K562 (cell line): ENCODE measurements around the gene GLCCI1. TPM values are rescaled to one million over a fixed set of nuclear protein-coding genes. Genes with fewer than 3 reads are reported as not detected.
A peak's percentile ranks its signal among the peaks of the same experiment; 100 is the strongest.

ENCODE experiments used
- ATAC-seq: fragments of 200-7000 bp; cut with Tn5 transposase; 3 replicates; pipeline ENCODE4 v1.9.1; 2020; ENCODE audit warnings: moderate library complexity
- BruUV-seq: library from RNA; stranded (reverse); fragments of 400-500 nt; replicated peaks from 2 replicates; lab custom pipeline; 2021; lab: Mats Ljungman, UMichigan
- CTCF ChIA-PET: fragments of 300-600 bp; formaldehyde crosslinking; extraction: SDS; loops from one replicate; lab custom pipeline; 2021; ENCODE audit warnings: low intra/inter-chr PET ratio; lab: Yijun Ruan, JAX
- POLR2A ChIA-PET: fragments of 300-600, 350-650 bp; sonication (Branson Sonifier 250); formaldehyde crosslinking; extraction: SDS; loops from one replicate; lab custom pipeline; 2021; ENCODE audit warnings: antibody characterized with exemption, inconsistent platforms; lab: Yijun Ruan, JAX
- DNase-seq, 4 experiments: peaks; one replicate each; pipeline versions ENCODE4 v3.0.0 to v3.0.0-alpha.2; 2011 to 2018; ENCODE audit warnings: low spot score in 3 of 4, mixed read lengths in 3 of 4; ENCODE audit errors: extremely low read depth in 1 of 4
- FAIRE-seq: peaks from 2 replicates; lab custom pipeline; 2011; peaks lifted over from hg19 to GRCh38; lab: Jason Lieb, UNC
- H2AFZ ChIP-seq: 2 replicates; pipeline ENCODE4 v1.6.0; 2011; ENCODE audit warnings: low read depth, low read length, control low read depth, inconsistent platforms
- H3K27ac ChIP-seq: fragments of 200-600 bp; 3 replicates; pipeline ENCODE4 v1.8.0; 2011; ENCODE audit warnings: low read depth, mild to moderate bottlenecking, control low read depth, inconsistent platforms, low read length, moderate library complexity, mixed read lengths; ENCODE audit errors: extremely low read depth
- H3K27me3 ChIP-seq, 2 experiments: fragments of 300-600 bp in 1 of 2; 2 replicates in 1 of 2; 3 replicates in 1 of 2; pipeline versions ENCODE4 v1.6.0 to v1.8.0; 2011; ENCODE audit warnings: inconsistent platforms in 2 of 2, low read length in 2 of 2, mild to moderate bottlenecking in 1 of 2, mixed read lengths in 1 of 2, moderate library complexity in 1 of 2; ENCODE audit not compliant: control insufficient read depth in 2 of 2, insufficient read depth in 2 of 2
- H3K36me3 ChIP-seq: fragments of 300-600 bp; 3 replicates; pipeline ENCODE4 v1.8.0; 2011; ENCODE audit warnings: mild to moderate bottlenecking, low read length, inconsistent platforms; ENCODE audit not compliant: control insufficient read depth, insufficient read depth
- H3K4me1 ChIP-seq, 2 experiments: fragments of 200-600 bp in 1 of 2; replicated peaks in 1 of 2; 2 replicates in 1 of 2; 3 replicates in 1 of 2; pipeline versions ENCODE4 v1.5.1 to v1.8.0; 2011; ENCODE audit warnings: inconsistent platforms in 2 of 2, low read length in 2 of 2, mild to moderate bottlenecking in 1 of 2, mixed read lengths in 1 of 2, moderate library complexity in 1 of 2; ENCODE audit not compliant: control insufficient read depth in 2 of 2, insufficient read depth in 2 of 2
- H3K4me2 ChIP-seq: 2 replicates; pipeline ENCODE4 v1.6.1; 2011; ENCODE audit warnings: low read length, control low read depth, inconsistent platforms, mixed read lengths; ENCODE audit not compliant: insufficient read depth
- H3K4me3 ChIP-seq: fragments of 200-600 bp; sonication (generic), shearing (Covaris generic); 2 replicates; pipeline ENCODE4 v1.5.1; 2016; ENCODE audit warnings: control low read depth, inconsistent platforms
- H3K79me2 ChIP-seq: fragments of 200-600 bp; 3 replicates; pipeline ENCODE4 v1.8.0; 2011; ENCODE audit warnings: low read length, inconsistent platforms; ENCODE audit not compliant: control insufficient read depth, insufficient read depth
- H3K9ac ChIP-seq, 2 experiments: 2 replicates each; pipeline versions ENCODE4 v1.6.0 to v1.6.1; 2011; ENCODE audit warnings: low read depth in 2 of 2, low read length in 2 of 2, control low read depth in 1 of 2, inconsistent platforms in 1 of 2, mild to moderate bottlenecking in 1 of 2, mixed read lengths in 1 of 2; ENCODE audit not compliant: insufficient read depth in 1 of 2
- H3K9me1 ChIP-seq: one replicate; pipeline ENCODE4 v1.6.0; 2011; ENCODE audit warnings: inconsistent platforms, mild to moderate bottlenecking, low read length, moderate library complexity; ENCODE audit not compliant: control insufficient read depth, insufficient read depth
- H3K9me3 ChIP-seq: replicated peaks from 2 replicates; pipeline ENCODE4 v1.5.1; 2011; ENCODE audit warnings: low read depth, low read length, inconsistent platforms; ENCODE audit not compliant: control insufficient read depth, insufficient read depth
- H4K20me1 ChIP-seq: replicated peaks from 2 replicates; pipeline ENCODE4 v1.6.1; 2011; ENCODE audit warnings: low read length, inconsistent platforms, mixed read lengths; ENCODE audit not compliant: control insufficient read depth, insufficient read depth
- ADNP ChIP-seq: fragments of 200-800 bp; sonication (Bioruptor generic); IDR thresholded peaks from 2 replicates; pipeline ENCODE4 v1.6.1; 2016; ENCODE audit warnings: missing genetic modification characterization, missing compliant biosample characterization
- ATF1 ChIP-seq, 2 experiments: fragments of 450-650 bp in 1 of 2; IDR thresholded peaks; 2 replicates each; pipeline ENCODE4 v1.6.1; 2016; ENCODE audit warnings: missing compliant biosample characterization in 1 of 2, missing genetic modification characterization in 1 of 2
- ELF4 ChIP-seq: fragments of 450-650 bp; formaldehyde crosslinking; IDR thresholded peaks from 2 replicates; pipeline ENCODE4 v1.4.0; 2022; ENCODE audit warnings: missing genetic modification characterization
- FOXJ2 ChIP-seq: fragments of 200-800 bp; sonication (Bioruptor generic); IDR thresholded peaks from 2 replicates; pipeline ENCODE4 v1.6.1; 2016; ENCODE audit warnings: missing genetic modification characterization, missing compliant biosample characterization
- ILF3 ChIP-seq: fragments of 450-650 bp; IDR thresholded peaks from 2 replicates; pipeline ENCODE4 v1.6.1; 2018; ENCODE audit warnings: antibody characterized with exemption, mild to moderate bottlenecking, moderate library complexity, borderline replicate concordance
- KAT8 ChIP-seq: fragments of 450-650 bp; IDR thresholded peaks from 2 replicates; pipeline ENCODE4 v1.6.1; 2016; ENCODE audit warnings: low read depth, mild to moderate bottlenecking
- NR3C1 ChIP-seq: sonication (generic); formaldehyde crosslinking; IDR thresholded peaks from 2 replicates; pipeline ENCODE4 v1.8.1; 2022; ENCODE audit warnings: missing genetic modification reagents
- RNF2 ChIP-seq: sonication (generic); IDR thresholded peaks from 2 replicates; pipeline ENCODE4 v1.6.1; 2016
- SNIP1 ChIP-seq: fragments of 450-650 bp; IDR thresholded peaks from 2 replicates; pipeline ENCODE4 v1.7.1; 2017; ENCODE audit warnings: low read depth, mild to moderate bottlenecking
- XRCC4 ChIP-seq: IDR thresholded peaks from one replicate; pipeline ENCODE4 v1.6.1; 2011; ENCODE audit not compliant: insufficient read depth, insufficient read length; ENCODE audit errors: extremely low read depth
- ZFPM2 ChIP-seq: fragments of 250-450 bp; sonication (Bioruptor Pico); IDR thresholded peaks from 2 replicates; pipeline ENCODE4 v1.5.1; 2022; ENCODE audit warnings: mild to moderate bottlenecking
- ZNF239 ChIP-seq: fragments of 250-450 bp; sonication (Bioruptor Pico); IDR thresholded peaks from 2 replicates; pipeline ENCODE4 v1.4.0; 2020; ENCODE audit warnings: mild to moderate bottlenecking
- ZNF76 ChIP-seq: fragments of 250-450 bp; sonication (Bioruptor Pico); IDR thresholded peaks from 2 replicates; pipeline ENCODE4 v1.4.0; 2020; ENCODE audit warnings: mild to moderate bottlenecking, moderate library complexity, borderline replicate concordance
- ZNF77 ChIP-seq: fragments of 250-450 bp; sonication (Bioruptor Pico); IDR thresholded peaks from 2 replicates; pipeline ENCODE4 v1.5.0; 2020
- WGBS: fragments of 100-300 bp; shearing (Covaris generic); methylation state at CpG from one replicate; pipeline ENCODE4 v1.1.6; 2016; ENCODE audit warnings: low coverage, mixed read lengths; ENCODE audit not compliant: insufficient coverage; ENCODE audit errors: missing lambda C conversion rate; 5-methylcytosine and 5-hydroxymethylcytosine counted together
- in situ Hi-C: fragments of 300-500 bp; cut with MboI; formaldehyde crosslinking; loops from 4 replicates; pipeline ENCODE4 v1.15.0; 2018; ENCODE audit warnings: inconsistent platforms, mixed read lengths
- intact Hi-C: fragments of 100-400 bp; cut with micrococcal nuclease; formaldehyde crosslinking; loops from 2 replicates; pipeline ENCODE4 v1.14.2; 2022
- polyA plus RNA-seq, 8 experiments: library from polyadenylated mRNA; depleted of rRNA in 4 of 8; stranded (reverse) in 5 of 8; unstranded in 3 of 8; fragments of >200 nt; fragmentation: Nextera tagmentation in 2 of 8; fragmentation: Illumina TruSeq in 1 of 8; extraction: Ambion mirVana in 2 of 8; extraction: Trizol in 1 of 8; gene quantifications; 2 replicates each; pipeline versions ENCODE4 v1.2.1 to v1.2.3, GENCODE V29; 2011 to 2014; ENCODE audit warnings: inconsistent platforms in 1 of 8, missing spikeins in 1 of 8
- total RNA-seq, 7 experiments: library from RNA; depleted of rRNA in 6 of 7; stranded (reverse); fragments of >200 nt in 6 of 7; fragmentation: Illumina TruSeq in 2 of 7; extraction: Trizol in 2 of 7; gene quantifications; 2 replicates each; pipeline versions ENCODE4 v1.2.1 to v1.2.3, GENCODE V29; 2011 to 2021; ENCODE audit warnings: low replicate concordance in 1 of 7
- TF ChIP-seq, protein P1 (sequence below): fragments of 200-800 bp; sonication (Bioruptor generic); IDR thresholded peaks from 2 replicates; pipeline ENCODE4 v1.6.1; 2017; ENCODE audit warnings: missing genetic modification characterization, missing compliant biosample characterization
- TF ChIP-seq, protein P2 (sequence below): fragments of 250-450 bp; sonication (Bioruptor Pico); IDR thresholded peaks from 2 replicates; pipeline ENCODE4 v1.8.0; 2022; ENCODE audit warnings: moderate library complexity, mild to moderate bottlenecking, inconsistent platforms
- TF ChIP-seq, protein P3 (sequence below): fragments of 450-650 bp; IDR thresholded peaks from 2 replicates; pipeline ENCODE4 v1.6.1; 2016; ENCODE audit warnings: missing biosample characterization, missing genetic modification characterization
- TF ChIP-seq, protein P4 (sequence below): IDR thresholded peaks from 2 replicates; pipeline ENCODE4 v1.6.1; 2011; ENCODE audit warnings: borderline replicate concordance, low read depth, mild to moderate bottlenecking, moderate library complexity, low read length; ENCODE audit not compliant: insufficient read depth, poor library complexity, severe bottlenecking

GLCCI1 gene
- total and polyA plus RNA-seq, 9 of the 15 experiments (the other 6 are each of a cell fraction or from before 2014, with no cell fraction given), result 2.7 to 11.9 (median 7.2) TPM

DNA sequence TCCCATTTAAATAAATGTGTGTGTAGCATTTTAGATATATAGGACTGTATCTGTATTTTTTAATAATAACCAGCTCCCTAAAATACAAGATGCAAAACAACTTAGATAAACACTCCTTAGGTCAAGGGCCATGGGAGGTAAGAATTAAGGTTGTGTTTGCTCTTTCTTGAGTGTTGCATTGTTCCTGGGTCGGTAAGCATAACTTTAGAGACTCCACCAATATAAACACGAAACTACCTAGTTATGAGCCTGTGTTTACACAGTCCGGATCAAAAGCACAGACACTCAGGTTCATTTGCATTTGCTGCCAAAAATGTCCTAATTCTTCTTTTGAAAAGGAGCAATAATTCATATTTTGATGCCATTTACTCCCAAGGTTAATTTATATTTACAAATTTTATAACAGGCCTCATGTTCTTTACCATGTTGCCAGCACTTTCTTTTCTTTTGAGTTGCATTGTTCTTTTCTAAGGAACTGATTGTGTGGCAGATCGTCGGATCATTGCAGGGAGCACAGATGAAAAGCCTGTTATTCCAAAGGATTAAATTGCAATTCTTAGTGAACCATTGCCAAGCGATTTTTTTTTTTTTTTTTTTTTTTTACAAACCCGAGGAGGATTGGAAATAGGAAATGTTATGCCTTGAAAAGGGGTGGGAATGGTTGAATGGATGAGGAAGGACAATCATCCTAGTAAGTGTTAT is 45.8 kb upstream of the GLCCI1 start:
- FAIRE-seq, result peak; percentile 19
- Histone ChIP-seq H3K9ac (no peak overlapping the region), H3K9me1 (no peaks in the 10 kb centered on the region), H3K27ac (no peak overlapping the region), H3K9me3 (no peaks in the 10 kb centered on the region), H3K4me3 (no peak overlapping the region), H3K27me3 (no peaks in the 10 kb centered on the region), H3K4me2 (no peak overlapping the region), H3K36me3 (no peaks in the 10 kb centered on the region), H3K4me1 (no peaks in the 10 kb centered on the region), H4K20me1 (no peaks in the 10 kb centered on the region), H2AFZ (no peak overlapping the region), H3K79me2 (no peaks in the 10 kb centered on the region)
- no peak for DNase-seq
- ChIA-PET POLR2A (no interaction called here), CTCF (no interaction called here)
- intact Hi-C loops (no loop called here), in situ Hi-C loops (no loop called here)
- no peak for ATAC-seq
- WGBS, result 11% methylated on average over 7 of the region's 7 CpGs
- no peak for TF ChIP-seq ELF4
- no peak for TF ChIP-seq ZNF239 (CRISPR knock-in tag)
- no peak for TF ChIP-seq KAT8
- TF ChIP-seq ATF1 (CRISPR knock-in tag; IDR thresholded peaks at IDR 0.05), result no peak
- no peak for TF ChIP-seq ATF1 (tag; IDR thresholded peaks at IDR 0.05)
- no peak for TF ChIP-seq ADNP (tag)
- no peak for TF ChIP-seq FOXJ2 (tag)
- no peak for TF ChIP-seq NR3C1 (CRISPR knock-in tag)
- no peak for TF ChIP-seq XRCC4
- TF ChIP-seq, protein P1, sequence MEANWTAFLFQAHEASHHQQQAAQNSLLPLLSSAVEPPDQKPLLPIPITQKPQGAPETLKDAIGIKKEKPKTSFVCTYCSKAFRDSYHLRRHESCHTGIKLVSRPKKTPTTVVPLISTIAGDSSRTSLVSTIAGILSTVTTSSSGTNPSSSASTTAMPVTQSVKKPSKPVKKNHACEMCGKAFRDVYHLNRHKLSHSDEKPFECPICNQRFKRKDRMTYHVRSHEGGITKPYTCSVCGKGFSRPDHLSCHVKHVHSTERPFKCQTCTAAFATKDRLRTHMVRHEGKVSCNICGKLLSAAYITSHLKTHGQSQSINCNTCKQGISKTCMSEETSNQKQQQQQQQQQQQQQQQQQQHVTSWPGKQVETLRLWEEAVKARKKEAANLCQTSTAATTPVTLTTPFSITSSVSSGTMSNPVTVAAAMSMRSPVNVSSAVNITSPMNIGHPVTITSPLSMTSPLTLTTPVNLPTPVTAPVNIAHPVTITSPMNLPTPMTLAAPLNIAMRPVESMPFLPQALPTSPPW (CRISPR knock-in tag), result no peak
- TF ChIP-seq, protein P2, sequence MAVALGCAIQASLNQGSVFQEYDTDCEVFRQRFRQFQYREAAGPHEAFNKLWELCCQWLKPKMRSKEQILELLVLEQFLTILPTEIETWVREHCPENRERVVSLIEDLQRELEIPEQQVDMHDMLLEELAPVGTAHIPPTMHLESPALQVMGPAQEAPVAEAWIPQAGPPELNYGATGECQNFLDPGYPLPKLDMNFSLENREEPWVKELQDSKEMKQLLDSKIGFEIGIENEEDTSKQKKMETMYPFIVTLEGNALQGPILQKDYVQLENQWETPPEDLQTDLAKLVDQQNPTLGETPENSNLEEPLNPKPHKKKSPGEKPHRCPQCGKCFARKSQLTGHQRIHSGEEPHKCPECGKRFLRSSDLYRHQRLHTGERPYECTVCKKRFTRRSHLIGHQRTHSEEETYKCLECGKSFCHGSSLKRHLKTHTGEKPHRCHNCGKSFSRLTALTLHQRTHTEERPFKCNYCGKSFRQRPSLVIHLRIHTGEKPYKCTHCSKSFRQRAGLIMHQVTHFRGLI (CRISPR knock-in tag), result no peak
- no peak for TF ChIP-seq ZNF77 (CRISPR knock-in tag)
- no peak for TF ChIP-seq ZNF76 (CRISPR knock-in tag)
- TF ChIP-seq, protein P3, sequence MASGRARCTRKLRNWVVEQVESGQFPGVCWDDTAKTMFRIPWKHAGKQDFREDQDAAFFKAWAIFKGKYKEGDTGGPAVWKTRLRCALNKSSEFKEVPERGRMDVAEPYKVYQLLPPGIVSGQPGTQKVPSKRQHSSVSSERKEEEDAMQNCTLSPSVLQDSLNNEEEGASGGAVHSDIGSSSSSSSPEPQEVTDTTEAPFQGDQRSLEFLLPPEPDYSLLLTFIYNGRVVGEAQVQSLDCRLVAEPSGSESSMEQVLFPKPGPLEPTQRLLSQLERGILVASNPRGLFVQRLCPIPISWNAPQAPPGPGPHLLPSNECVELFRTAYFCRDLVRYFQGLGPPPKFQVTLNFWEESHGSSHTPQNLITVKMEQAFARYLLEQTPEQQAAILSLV (tag), result no peak
- TF ChIP-seq ILF3, result no peak
- no peak for TF ChIP-seq RNF2
- no peak for TF ChIP-seq SNIP1
- TF ChIP-seq ZFPM2 (CRISPR knock-in tag), result no peak
- TF ChIP-seq, protein P4, sequence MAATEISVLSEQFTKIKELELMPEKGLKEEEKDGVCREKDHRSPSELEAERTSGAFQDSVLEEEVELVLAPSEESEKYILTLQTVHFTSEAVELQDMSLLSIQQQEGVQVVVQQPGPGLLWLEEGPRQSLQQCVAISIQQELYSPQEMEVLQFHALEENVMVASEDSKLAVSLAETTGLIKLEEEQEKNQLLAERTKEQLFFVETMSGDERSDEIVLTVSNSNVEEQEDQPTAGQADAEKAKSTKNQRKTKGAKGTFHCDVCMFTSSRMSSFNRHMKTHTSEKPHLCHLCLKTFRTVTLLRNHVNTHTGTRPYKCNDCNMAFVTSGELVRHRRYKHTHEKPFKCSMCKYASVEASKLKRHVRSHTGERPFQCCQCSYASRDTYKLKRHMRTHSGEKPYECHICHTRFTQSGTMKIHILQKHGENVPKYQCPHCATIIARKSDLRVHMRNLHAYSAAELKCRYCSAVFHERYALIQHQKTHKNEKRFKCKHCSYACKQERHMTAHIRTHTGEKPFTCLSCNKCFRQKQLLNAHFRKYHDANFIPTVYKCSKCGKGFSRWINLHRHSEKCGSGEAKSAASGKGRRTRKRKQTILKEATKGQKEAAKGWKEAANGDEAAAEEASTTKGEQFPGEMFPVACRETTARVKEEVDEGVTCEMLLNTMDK, result no peak
- no TSS peak for BruUV-seq
